HEK293 (cell line): ENCODE results near the gene DCHS1.
A peak's percentile ranks its signal among the peaks of the same experiment; 100 is the strongest.

ENCODE experiments used
- CTCF ChIP-seq: fragments of 450-650 bp; formaldehyde crosslinking; IDR thresholded peaks from 2 replicates; pipeline ENCODE4 v1.5.1; 2016; ENCODE audit warnings: missing biosample characterization, missing genetic modification characterization
- GFI1B ChIP-seq: fragments of 450-650 bp; formaldehyde crosslinking; IDR thresholded peaks from 2 replicates; pipeline ENCODE4 v1.5.1; 2016; ENCODE audit warnings: missing biosample characterization, missing genetic modification characterization
- GLI2 ChIP-seq: fragments of 450-650 bp; formaldehyde crosslinking; IDR thresholded peaks from 2 replicates; pipeline ENCODE4; 2017; ENCODE audit warnings: missing biosample characterization, missing genetic modification characterization, low read depth, borderline replicate concordance
- HOXC10 ChIP-seq: sonication (generic); formaldehyde crosslinking; IDR thresholded peaks from 2 replicates; pipeline ENCODE4 v1.8.1; 2023; ENCODE audit warnings: mild to moderate bottlenecking, missing genetic modification reagents
- KLF16 ChIP-seq: fragments of 450-650 bp; formaldehyde crosslinking; IDR thresholded peaks from 2 replicates; pipeline ENCODE4 v1.5.1; 2017; ENCODE audit warnings: missing biosample characterization, missing genetic modification characterization
- MZF1 ChIP-seq: fragments of 450-650 bp; formaldehyde crosslinking; IDR thresholded peaks from 2 replicates; pipeline ENCODE4 v1.5.1; 2017; ENCODE audit warnings: missing biosample characterization, missing genetic modification characterization, borderline replicate concordance
- OVOL3 ChIP-seq: fragments of 450-650 bp; formaldehyde crosslinking; IDR thresholded peaks from 2 replicates; pipeline ENCODE4 v1.5.1; 2016; ENCODE audit warnings: missing biosample characterization, missing genetic modification characterization
- RBAK ChIP-seq: fragments of 450-650 bp; formaldehyde crosslinking; IDR thresholded peaks from 2 replicates; pipeline ENCODE4 v1.5.1; 2016; ENCODE audit warnings: missing biosample characterization, missing genetic modification characterization
- SP2 ChIP-seq: fragments of 450-650 bp; formaldehyde crosslinking; IDR thresholded peaks from 2 replicates; pipeline ENCODE4 v1.5.1; 2016; ENCODE audit warnings: missing biosample characterization, missing genetic modification characterization
- SP3 ChIP-seq: fragments of 450-650 bp; formaldehyde crosslinking; IDR thresholded peaks from 2 replicates; pipeline ENCODE4 v1.5.1; 2016; ENCODE audit warnings: missing biosample characterization, missing genetic modification characterization
- TCF7L2 ChIP-seq: IDR thresholded peaks from 2 replicates; pipeline ENCODE4 v1.6.1; 2011; ENCODE audit warnings: low read depth, mild to moderate bottlenecking, inconsistent platforms, low read length, moderate library complexity, borderline replicate concordance
- TRIM28 ChIP-seq: IDR thresholded peaks from 2 replicates; pipeline ENCODE4 v1.6.1; 2011; ENCODE audit warnings: low read length, control low read depth, borderline replicate concordance
- ZBTB1 ChIP-seq: fragments of 450-650 bp; formaldehyde crosslinking; IDR thresholded peaks from 2 replicates; pipeline ENCODE4 v1.5.1; 2016; ENCODE audit warnings: missing biosample characterization, missing genetic modification characterization
- ZNF114 ChIP-seq: fragments of 450-650 bp; formaldehyde crosslinking; IDR thresholded peaks from 2 replicates; pipeline ENCODE4 v1.5.0; 2017; ENCODE audit warnings: missing biosample characterization, missing genetic modification characterization
- ZNF121 ChIP-seq: fragments of 450-650 bp; formaldehyde crosslinking; IDR thresholded peaks from 2 replicates; pipeline ENCODE4 v1.5.1; 2016; ENCODE audit warnings: missing biosample characterization, missing genetic modification characterization
- ZNF132 ChIP-seq: fragments of 450-650 bp; formaldehyde crosslinking; IDR thresholded peaks from 2 replicates; pipeline ENCODE4 v1.5.1; 2017; ENCODE audit warnings: missing biosample characterization, missing genetic modification characterization, borderline replicate concordance
- ZNF248 ChIP-seq: fragments of 450-650 bp; formaldehyde crosslinking; IDR thresholded peaks from 2 replicates; pipeline ENCODE4 v1.5.1; 2017; ENCODE audit warnings: missing biosample characterization, missing genetic modification characterization
- ZNF394 ChIP-seq: fragments of 450-650 bp; formaldehyde crosslinking; IDR thresholded peaks from 2 replicates; pipeline ENCODE4 v1.5.1; 2016; ENCODE audit warnings: missing biosample characterization, missing genetic modification characterization, mild to moderate bottlenecking, moderate library complexity, borderline replicate concordance
- ZNF423 ChIP-seq: fragments of 450-650 bp; formaldehyde crosslinking; IDR thresholded peaks from 2 replicates; pipeline ENCODE4 v1.5.1; 2016; ENCODE audit warnings: missing biosample characterization, missing genetic modification characterization
- ZNF433 ChIP-seq: fragments of 450-650 bp; formaldehyde crosslinking; IDR thresholded peaks from 2 replicates; pipeline ENCODE4 v1.5.1; 2016; ENCODE audit warnings: missing biosample characterization, missing genetic modification characterization, low read depth
- ZNF48 ChIP-seq: fragments of 450-650 bp; formaldehyde crosslinking; IDR thresholded peaks from 2 replicates; pipeline ENCODE4 v1.5.1; 2016; ENCODE audit warnings: missing biosample characterization, missing genetic modification characterization
- ZNF510 ChIP-seq: fragments of 450-650 bp; formaldehyde crosslinking; IDR thresholded peaks from 2 replicates; pipeline ENCODE4 v1.5.1; 2018; ENCODE audit warnings: mild to moderate bottlenecking, missing genetic modification characterization, missing biosample characterization; ENCODE audit not compliant: insufficient replicate concordance
- ZNF514 ChIP-seq: fragments of 450-650 bp; formaldehyde crosslinking; IDR thresholded peaks from 2 replicates; pipeline ENCODE4 v1.5.1; 2016; ENCODE audit warnings: missing biosample characterization, missing genetic modification characterization
- ZNF521 ChIP-seq: fragments of 450-650 bp; formaldehyde crosslinking; IDR thresholded peaks from 2 replicates; pipeline ENCODE4 v1.5.1; 2017; ENCODE audit warnings: missing biosample characterization, mild to moderate bottlenecking, missing genetic modification characterization
- ZNF596 ChIP-seq: fragments of 450-650 bp; IDR thresholded peaks from 2 replicates; pipeline ENCODE4 v1.5.0; 2018; ENCODE audit warnings: missing biosample characterization, mild to moderate bottlenecking, missing genetic modification characterization, moderate library complexity
- ZNF610 ChIP-seq: fragments of 450-650 bp; formaldehyde crosslinking; IDR thresholded peaks from 2 replicates; pipeline ENCODE4 v1.5.1; 2016; ENCODE audit warnings: missing biosample characterization, missing genetic modification characterization, borderline replicate concordance
- ZNF623 ChIP-seq: fragments of 450-650 bp; formaldehyde crosslinking; IDR thresholded peaks from 2 replicates; pipeline ENCODE4 v1.5.1; 2016; ENCODE audit warnings: missing biosample characterization, missing genetic modification characterization
- ZNF626 ChIP-seq: fragments of 450-650 bp; sonication (Bioruptor Pico); formaldehyde crosslinking; IDR thresholded peaks from 2 replicates; pipeline ENCODE4 v1.5.1; 2018; ENCODE audit warnings: missing biosample characterization, missing genetic modification characterization, inconsistent platforms
- ZNF76 ChIP-seq: fragments of 450-650 bp; formaldehyde crosslinking; IDR thresholded peaks from 2 replicates; pipeline ENCODE4; 2016; ENCODE audit warnings: low read depth, missing biosample characterization, missing genetic modification characterization, borderline replicate concordance
- ZNF776 ChIP-seq: fragments of 450-650 bp; formaldehyde crosslinking; IDR thresholded peaks from 2 replicates; pipeline ENCODE4 v1.5.0; 2017; ENCODE audit warnings: missing biosample characterization, missing genetic modification characterization, borderline replicate concordance
- ZNF777 ChIP-seq: fragments of 450-650 bp; formaldehyde crosslinking; IDR thresholded peaks from 2 replicates; pipeline ENCODE4 v1.5.1; 2017; ENCODE audit warnings: missing biosample characterization, missing genetic modification characterization, borderline replicate concordance
- TF ChIP-seq, protein P1 (sequence below): fragments of 450-650 bp; formaldehyde crosslinking; IDR thresholded peaks from 2 replicates; pipeline ENCODE4 v1.5.1; 2016; ENCODE audit warnings: missing biosample characterization, missing genetic modification characterization, low read depth
- TF ChIP-seq, protein P2 (sequence below): IDR thresholded peaks from 2 replicates; pipeline ENCODE4 v1.6.1; 2011; ENCODE audit warnings: mild to moderate bottlenecking, low read depth, low read length, borderline replicate concordance
- TF ChIP-seq, protein P3 (sequence below): fragments of 450-650 bp; formaldehyde crosslinking; IDR thresholded peaks from 2 replicates; pipeline ENCODE4 v1.5.1; 2016; ENCODE audit warnings: missing biosample characterization, missing genetic modification characterization
- TF ChIP-seq, protein P4 (sequence below): fragments of 450-650 bp; formaldehyde crosslinking; IDR thresholded peaks from 2 replicates; pipeline ENCODE4 v1.5.1; 2016; ENCODE audit warnings: missing biosample characterization, missing genetic modification characterization

The DCHS1 gene

GRCh38 chr11:6612213-6613041 is 43.2 kb downstream of the DCHS1 start, which contains the start of gene TAF10 (continued):
- TF ChIP-seq, protein P1, sequence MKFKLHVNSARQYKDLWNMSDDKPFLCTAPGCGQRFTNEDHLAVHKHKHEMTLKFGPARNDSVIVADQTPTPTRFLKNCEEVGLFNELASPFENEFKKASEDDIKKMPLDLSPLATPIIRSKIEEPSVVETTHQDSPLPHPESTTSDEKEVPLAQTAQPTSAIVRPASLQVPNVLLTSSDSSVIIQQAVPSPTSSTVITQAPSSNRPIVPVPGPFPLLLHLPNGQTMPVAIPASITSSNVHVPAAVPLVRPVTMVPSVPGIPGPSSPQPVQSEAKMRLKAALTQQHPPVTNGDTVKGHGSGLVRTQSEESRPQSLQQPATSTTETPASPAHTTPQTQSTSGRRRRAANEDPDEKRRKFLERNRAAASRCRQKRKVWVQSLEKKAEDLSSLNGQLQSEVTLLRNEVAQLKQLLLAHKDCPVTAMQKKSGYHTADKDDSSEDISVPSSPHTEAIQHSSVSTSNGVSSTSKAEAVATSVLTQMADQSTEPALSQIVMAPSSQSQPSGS (tag by site-specific recombination), result peak; percentile 95
- 0 out of 2 replicates have a peak, but pooled peaks have one; percentile 17 for TF ChIP-seq ZNF394 (tag by site-specific recombination)
- TF ChIP-seq ZNF623 (tag by site-specific recombination), result no peak
- TF ChIP-seq ZNF433 (tag by site-specific recombination), result no peak
- no peak; the same call in 1 of the 2 replicates for TF ChIP-seq HOXC10 (CRISPR knock-in tag)
- no peak for TF ChIP-seq ZNF514
- no peak for TF ChIP-seq ZNF132
- TF ChIP-seq, protein P2, sequence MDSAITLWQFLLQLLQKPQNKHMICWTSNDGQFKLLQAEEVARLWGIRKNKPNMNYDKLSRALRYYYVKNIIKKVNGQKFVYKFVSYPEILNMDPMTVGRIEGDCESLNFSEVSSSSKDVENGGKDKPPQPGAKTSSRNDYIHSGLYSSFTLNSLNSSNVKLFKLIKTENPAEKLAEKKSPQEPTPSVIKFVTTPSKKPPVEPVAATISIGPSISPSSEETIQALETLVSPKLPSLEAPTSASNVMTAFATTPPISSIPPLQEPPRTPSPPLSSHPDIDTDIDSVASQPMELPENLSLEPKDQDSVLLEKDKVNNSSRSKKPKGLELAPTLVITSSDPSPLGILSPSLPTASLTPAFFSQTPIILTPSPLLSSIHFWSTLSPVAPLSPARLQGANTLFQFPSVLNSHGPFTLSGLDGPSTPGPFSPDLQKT, result 0 out of 2 replicates have a peak, but pooled peaks have one; percentile 50
- TF ChIP-seq GFI1B, result no peak
- no peak for TF ChIP-seq ZNF423 (tag by site-specific recombination)
- TF ChIP-seq ZNF610, result peak; percentile 68
- TF ChIP-seq ZNF776 (tag by site-specific recombination), result no peak
- no peak for TF ChIP-seq OVOL3 (tag by site-specific recombination)
- TF ChIP-seq RBAK (tag by site-specific recombination), result no peak
- TF ChIP-seq ZNF596 (tag by site-specific recombination), result no peak
- TF ChIP-seq ZNF76 (tag by site-specific recombination), result peak; percentile 41; the same call in 1 of the 2 replicates
- TF ChIP-seq SP3 (tag by site-specific recombination), result peak; percentile 68
- no peak for TF ChIP-seq TCF7L2
- no peak for TF ChIP-seq ZNF248 (tag by site-specific recombination)
- peak; percentile 95 for TF ChIP-seq SP2 (tag by site-specific recombination)
- no peak for TF ChIP-seq ZNF121
- no peak for TF ChIP-seq KLF16 (tag by site-specific recombination)
- TF ChIP-seq ZBTB1, result no peak
- TF ChIP-seq TRIM28, result peak; percentile 47; the same call in 1 of the 2 replicates
- TF ChIP-seq, protein P3, sequence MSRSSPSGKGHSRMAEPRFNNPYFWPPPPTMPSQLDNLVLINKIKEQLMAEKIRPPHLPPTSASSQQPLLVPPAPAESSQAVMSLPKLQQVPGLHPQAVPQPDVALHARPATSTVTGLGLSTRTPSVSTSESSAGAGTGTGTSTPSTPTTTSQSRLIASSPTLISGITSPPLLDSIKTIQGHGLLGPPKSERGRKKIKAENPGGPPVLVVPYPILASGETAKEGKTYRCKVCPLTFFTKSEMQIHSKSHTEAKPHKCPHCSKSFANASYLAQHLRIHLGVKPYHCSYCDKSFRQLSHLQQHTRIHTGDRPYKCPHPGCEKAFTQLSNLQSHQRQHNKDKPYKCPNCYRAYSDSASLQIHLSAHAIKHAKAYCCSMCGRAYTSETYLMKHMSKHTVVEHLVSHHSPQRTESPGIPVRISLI (tag by site-specific recombination), result no peak
- TF ChIP-seq ZNF114 (tag by site-specific recombination), result no peak
- no peak for TF ChIP-seq MZF1 (tag by site-specific recombination)
- no peak for TF ChIP-seq ZNF626 (tag by site-specific recombination)
- no peak for TF ChIP-seq ZNF777
- TF ChIP-seq ZNF510 (tag by site-specific recombination), result no peak
- no peak for TF ChIP-seq GLI2 (tag by site-specific recombination)
- TF ChIP-seq, protein P4, sequence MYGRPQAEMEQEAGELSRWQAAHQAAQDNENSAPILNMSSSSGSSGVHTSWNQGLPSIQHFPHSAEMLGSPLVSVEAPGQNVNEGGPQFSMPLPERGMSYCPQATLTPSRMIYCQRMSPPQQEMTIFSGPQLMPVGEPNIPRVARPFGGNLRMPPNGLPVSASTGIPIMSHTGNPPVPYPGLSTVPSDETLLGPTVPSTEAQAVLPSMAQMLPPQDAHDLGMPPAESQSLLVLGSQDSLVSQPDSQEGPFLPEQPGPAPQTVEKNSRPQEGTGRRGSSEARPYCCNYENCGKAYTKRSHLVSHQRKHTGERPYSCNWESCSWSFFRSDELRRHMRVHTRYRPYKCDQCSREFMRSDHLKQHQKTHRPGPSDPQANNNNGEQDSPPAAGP (tag by site-specific recombination), result peak; percentile 35; the same call in 1 of the 2 replicates
- TF ChIP-seq ZNF48 (tag by site-specific recombination), result no peak
- peak; percentile 76 for TF ChIP-seq CTCF (tag by site-specific recombination)
- no peak for TF ChIP-seq ZNF521 (tag by site-specific recombination)
